SJCRH30 (cell line): ENCODE data around the gene DSTN. TPM values are rescaled to one million over a fixed set of nuclear protein-coding genes. Genes with fewer than 3 reads are reported as not detected.

Source experiments
- DNase-seq, 2 experiments: peaks; one replicate each; pipeline ENCODE4 v3.0.0-alpha.2; 2015 to 2020
- H3K27ac ChIP-seq: fragments of 250-450 bp; sonication (Bioruptor Pico); 2 replicates; pipeline ENCODE4 v1.5.1; 2020; ENCODE audit warnings: mild to moderate bottlenecking, moderate library complexity
- H3K27me3 ChIP-seq: fragments of 250-450 bp; sonication (Bioruptor Pico); 2 replicates; pipeline ENCODE4 v1.5.1; 2020; ENCODE audit warnings: mild to moderate bottlenecking, moderate library complexity
- H3K36me3 ChIP-seq: fragments of 250-450 bp; sonication (Bioruptor Pico); 2 replicates; pipeline ENCODE4 v1.5.1; 2020; ENCODE audit warnings: mild to moderate bottlenecking, moderate library complexity
- H3K4me1 ChIP-seq: fragments of 250-450 bp; sonication (Bioruptor Pico); 2 replicates; pipeline ENCODE4 v1.5.1; 2020; ENCODE audit warnings: mild to moderate bottlenecking, moderate library complexity
- H3K4me3 ChIP-seq: fragments of 250-450 bp; sonication (Bioruptor Pico); 2 replicates; pipeline ENCODE4 v1.5.1; 2020; ENCODE audit warnings: mild to moderate bottlenecking, moderate library complexity
- H3K9me3 ChIP-seq: fragments of 250-450 bp; sonication (Bioruptor Pico); replicated peaks from 2 replicates; pipeline ENCODE4 v1.5.1; 2020; ENCODE audit warnings: mild to moderate bottlenecking, moderate library complexity
- total RNA-seq: library from RNA; depleted of rRNA; stranded (reverse); fragments of >200 nt; shearing (Covaris generic); gene quantifications from 2 replicates; pipeline ENCODE4 v1.2.3, GENCODE V29; 2014

Gene DSTN
- total RNA-seq, 1 experiment from 2014 or later: 117 TPM

DNA sequence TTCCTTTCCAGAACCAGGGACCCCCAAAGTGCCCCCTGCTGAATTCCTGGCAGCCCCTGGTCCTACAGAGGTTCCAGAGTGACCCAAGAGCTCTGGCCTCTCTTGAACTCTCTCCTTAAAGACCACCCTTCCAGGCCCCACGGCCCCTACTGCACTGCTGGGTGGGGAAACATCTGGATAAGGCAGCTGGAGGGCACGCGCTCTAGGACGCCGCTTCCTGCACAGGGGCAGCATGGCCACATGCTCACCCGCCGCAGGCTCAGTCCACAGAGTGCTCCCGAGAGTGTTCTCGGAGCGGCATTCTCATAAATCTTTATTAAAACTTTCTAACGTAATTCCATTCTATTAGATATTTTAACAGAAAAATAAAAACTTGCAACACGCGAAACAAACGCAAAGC lies 75.1 kb downstream of the DSTN start:
- H3K4me3 ChIP-seq: no peak overlapping the region
- no peaks in the 10 kb centered on the region for H3K9me3 ChIP-seq
- H3K27me3 ChIP-seq: no peaks in the 10 kb centered on the region
- H3K4me1 ChIP-seq: peaks cover 17% of the 10 kb centered on the region
- no peak for DNase-seq
- peaks cover 3% of the 10 kb centered on the region for H3K36me3 ChIP-seq
- no peak overlapping the region for H3K27ac ChIP-seq

DNA sequence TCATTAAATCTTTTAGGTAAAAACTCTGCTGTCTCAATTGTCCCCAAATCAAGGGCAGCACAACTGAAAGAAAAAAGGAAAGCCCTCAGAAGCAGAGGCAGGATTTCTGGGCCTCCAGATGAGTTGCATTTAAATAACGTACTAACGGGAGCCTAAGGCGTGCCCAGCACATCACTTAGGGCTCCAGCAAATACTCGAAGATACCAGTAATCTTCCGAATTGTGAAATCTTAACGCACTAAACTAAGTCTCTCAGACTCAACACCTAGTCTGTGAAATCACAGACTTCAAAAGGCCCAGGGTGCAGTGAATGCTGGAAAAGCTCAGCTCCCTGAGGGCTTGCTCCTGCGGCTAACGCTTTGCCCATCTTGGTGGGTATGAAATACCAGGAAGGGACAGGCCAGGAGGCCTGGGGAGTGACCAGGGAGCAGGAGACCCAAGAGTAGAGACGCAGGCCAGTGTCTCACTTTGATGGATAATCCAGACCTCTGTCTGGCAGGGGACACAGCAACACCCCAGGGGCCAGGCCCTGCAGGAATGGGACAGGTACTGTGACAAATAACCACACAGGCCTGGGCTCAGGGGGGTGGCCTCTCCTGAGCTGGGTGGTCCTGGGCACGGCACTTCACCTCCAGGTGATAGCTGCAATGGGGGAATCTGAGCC lies 75.8 kb downstream of the DSTN start:
- Histone ChIP-seq H3K27ac (no peak overlapping the region), H3K36me3 (peaks cover 3% of the 10 kb centered on the region), H3K27me3 (no peaks in the 10 kb centered on the region), H3K9me3 (no peaks in the 10 kb centered on the region), H3K4me3 (no peak overlapping the region), H3K4me1 (peaks cover 17% of the 10 kb centered on the region)
- DNase-seq: no peak

DNA sequence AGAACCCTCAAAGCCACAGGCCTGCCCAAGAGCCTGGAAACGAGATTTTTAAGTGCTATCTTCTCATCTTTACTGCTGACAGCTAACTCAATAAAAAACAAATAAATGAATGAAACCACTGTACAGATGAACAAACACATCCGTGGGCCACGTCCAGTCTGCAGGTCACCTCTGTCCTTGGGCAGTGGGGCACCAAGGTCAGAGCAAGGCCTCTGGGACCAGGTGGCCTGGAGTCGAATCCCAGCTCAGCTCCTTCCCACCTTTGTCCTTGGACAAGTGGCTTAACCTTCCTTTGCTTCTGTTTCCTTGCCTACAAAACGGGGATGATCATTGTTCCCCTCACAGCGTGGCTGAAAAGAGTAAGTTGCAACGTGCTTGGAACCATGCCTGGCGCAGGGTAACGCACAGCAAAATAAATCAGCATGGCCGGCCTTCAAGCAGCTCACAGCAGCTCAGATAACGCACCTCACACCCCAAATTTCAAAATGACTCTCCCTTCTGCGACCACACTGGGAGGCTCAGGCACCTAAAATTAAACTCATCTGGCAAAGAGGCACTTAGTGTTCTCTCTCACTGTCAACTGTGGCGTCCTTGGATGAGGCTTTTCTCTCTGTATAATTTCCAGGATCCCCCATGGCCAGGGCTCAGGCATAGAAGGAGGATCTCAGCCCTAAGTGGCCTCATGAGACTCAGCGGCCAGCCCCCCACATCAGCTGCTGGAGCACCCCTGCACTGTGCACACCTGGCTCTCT lies 76.5 kb downstream of the DSTN start:
- no peak for DNase-seq
- H3K36me3 ChIP-seq: peaks cover 2% of the 10 kb centered on the region
- no peaks in the 10 kb centered on the region for H3K27me3 ChIP-seq
- H3K27ac ChIP-seq: no peak overlapping the region
- no peak overlapping the region for H3K4me3 ChIP-seq
- peaks cover 17% of the 10 kb centered on the region for H3K4me1 ChIP-seq
- no peaks in the 10 kb centered on the region for H3K9me3 ChIP-seq

DNA sequence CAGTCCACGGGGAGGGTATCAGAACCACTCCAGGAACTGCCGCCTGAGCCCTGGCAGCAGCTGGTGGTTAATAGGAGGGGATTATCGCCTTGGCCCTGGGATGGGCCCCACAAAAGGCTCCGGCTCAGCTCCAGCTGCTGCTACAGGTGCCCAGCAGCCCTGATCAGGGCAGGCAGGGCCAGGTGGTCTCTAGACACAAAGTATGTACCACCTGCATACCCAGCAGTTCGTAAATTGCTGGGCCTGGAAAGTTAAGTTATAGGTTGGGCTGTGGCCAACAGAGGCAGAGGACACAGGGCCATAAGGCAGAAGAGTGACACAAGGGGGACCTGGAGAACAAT lies 77.1 kb downstream of the DSTN start:
- H3K9me3 ChIP-seq: no peaks in the 10 kb centered on the region
- H3K4me1 ChIP-seq: peaks cover 17% of the 10 kb centered on the region
- H3K36me3 ChIP-seq: no peaks in the 10 kb centered on the region; the same call in 1 of the 2 replicates
- H3K27ac ChIP-seq: no peak overlapping the region
- no peaks in the 10 kb centered on the region for H3K27me3 ChIP-seq
- no peak overlapping the region for H3K4me3 ChIP-seq
- peak; percentile 81 to 90 for DNase-seq

DNA sequence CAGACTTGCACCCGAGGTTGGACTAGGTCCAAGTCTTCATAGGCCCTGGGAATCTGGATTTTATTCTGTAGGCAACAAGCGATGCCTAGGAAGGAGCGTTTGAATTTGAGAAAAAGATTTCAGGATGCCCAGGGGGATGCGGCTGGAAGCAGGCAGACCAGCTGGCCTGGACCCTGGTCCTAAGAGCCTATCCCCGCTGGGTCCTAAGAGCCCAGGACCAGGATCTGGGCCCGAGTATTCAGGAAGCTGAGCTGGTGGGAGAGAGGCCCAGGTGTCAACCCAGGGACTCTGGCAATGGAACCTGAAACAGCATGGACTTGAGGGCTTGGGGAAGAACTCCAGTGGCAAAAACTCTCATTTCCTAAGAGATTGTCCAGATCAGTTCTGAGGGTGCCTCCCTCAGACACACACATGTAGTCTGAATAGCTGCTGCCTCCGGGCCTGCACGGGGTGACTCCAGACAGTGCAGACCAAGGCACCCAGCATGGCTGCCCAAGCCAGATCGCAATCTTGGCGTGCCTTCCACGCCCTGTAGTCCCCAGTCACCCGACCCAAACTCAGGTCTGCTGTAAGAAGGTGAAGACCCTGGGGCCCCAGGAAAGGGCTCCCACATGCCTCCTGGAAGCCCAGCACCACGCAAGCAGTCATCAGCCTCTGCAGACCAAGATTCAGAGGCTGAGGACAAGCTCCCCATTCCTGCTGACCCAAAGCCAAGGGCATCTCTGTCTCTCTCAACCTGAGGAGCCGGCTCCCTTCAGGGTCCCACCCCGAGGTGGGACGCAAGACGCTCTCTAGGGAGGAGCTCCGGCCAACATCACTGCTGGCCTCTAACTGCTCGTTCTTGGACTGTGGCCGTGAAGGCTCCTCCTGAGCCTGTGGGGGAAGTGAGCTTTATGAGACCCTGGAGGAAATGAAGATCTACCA lies 77.8 kb downstream of the DSTN start:
- DNase-seq: no peak
- Histone ChIP-seq H3K27me3 (no peaks in the 10 kb centered on the region), H3K9me3 (no peaks in the 10 kb centered on the region), H3K36me3 (no peaks in the 10 kb centered on the region; the same call in 1 of the 2 replicates), H3K27ac (no peak overlapping the region), H3K4me1 (peaks cover 17% of the 10 kb centered on the region), H3K4me3 (no peak overlapping the region)

DNA sequence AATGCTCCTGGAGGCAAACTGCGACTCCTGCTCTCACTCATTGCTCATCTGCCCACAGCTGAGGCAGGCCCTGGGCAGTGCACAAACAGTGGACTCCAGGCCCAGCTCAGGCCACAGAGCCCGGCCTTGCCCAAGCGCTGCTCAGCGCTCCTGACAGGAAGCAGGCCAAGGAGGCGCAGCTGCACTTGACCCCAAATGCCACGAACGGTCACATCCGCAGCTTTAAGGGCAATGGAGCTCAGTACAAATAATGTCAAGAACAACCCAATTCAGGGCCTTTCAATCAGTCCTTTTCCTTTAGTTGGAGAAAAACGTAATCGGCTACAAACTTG lies 78.4 kb downstream of the DSTN start:
- Histone ChIP-seq H3K4me1 (peaks cover 17% of the 10 kb centered on the region), H3K4me3 (no peak overlapping the region)
- DNase-seq: no peak

DNA sequence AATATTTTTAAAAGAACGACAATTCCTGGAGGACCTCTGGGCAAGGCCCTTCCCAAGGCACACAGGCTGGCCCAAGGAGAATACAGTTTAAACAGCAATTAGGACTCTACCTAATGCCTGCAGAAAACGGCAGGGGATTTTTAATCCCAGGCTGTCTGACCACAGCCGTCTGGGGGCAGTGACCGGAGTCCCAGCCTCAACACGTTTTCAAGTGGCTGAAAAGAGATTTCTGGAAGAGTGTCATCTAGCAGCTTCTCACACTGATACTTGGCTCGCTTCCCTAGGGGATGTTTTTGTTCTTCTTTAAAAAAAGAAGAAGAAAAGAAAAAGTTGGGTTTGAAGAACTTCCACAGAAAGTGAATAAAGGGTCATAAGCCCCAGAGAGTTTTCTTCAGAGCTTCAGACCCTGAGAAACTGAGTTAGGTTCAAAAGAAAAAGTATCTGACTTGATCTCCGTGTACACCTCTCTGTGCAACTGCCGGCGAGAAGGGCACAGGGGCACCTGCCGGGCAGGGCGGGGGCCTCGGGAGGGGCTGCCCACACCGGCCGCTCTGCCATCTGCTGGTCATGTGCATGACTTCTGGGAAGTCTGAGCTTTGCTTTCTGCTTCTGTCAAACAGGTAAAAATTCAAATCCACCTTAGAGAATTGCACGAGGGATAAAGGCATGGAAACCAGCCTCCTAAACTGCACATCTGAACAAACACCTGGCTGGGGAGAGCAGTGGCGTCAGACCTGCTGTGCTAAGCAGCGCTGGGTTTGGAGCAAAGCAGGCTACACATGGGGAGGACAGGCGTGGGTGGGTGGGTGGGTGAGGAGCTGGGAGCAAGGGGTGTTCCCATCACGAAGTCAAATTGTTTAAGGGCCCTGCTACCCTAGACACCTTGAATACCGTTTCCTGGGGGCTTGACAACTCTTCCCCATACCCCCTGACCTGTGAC lies 79.2 kb downstream of the DSTN start:
- no peak for DNase-seq
- H3K27me3 ChIP-seq: no peaks in the 10 kb centered on the region
- H3K4me3 ChIP-seq: no peak overlapping the region
- no peaks in the 10 kb centered on the region for H3K9me3 ChIP-seq
- peaks cover 17% of the 10 kb centered on the region for H3K4me1 ChIP-seq
- H3K36me3 ChIP-seq: no peaks in the 10 kb centered on the region
- no peak overlapping the region for H3K27ac ChIP-seq

More for the DNA sequence above, 78.4 kb downstream of the DSTN start:
- Histone ChIP-seq H3K27me3 (no peaks in the 10 kb centered on the region), H3K9me3 (no peaks in the 10 kb centered on the region), H3K36me3 (no peaks in the 10 kb centered on the region), H3K27ac (no peak overlapping the region)

DNA sequence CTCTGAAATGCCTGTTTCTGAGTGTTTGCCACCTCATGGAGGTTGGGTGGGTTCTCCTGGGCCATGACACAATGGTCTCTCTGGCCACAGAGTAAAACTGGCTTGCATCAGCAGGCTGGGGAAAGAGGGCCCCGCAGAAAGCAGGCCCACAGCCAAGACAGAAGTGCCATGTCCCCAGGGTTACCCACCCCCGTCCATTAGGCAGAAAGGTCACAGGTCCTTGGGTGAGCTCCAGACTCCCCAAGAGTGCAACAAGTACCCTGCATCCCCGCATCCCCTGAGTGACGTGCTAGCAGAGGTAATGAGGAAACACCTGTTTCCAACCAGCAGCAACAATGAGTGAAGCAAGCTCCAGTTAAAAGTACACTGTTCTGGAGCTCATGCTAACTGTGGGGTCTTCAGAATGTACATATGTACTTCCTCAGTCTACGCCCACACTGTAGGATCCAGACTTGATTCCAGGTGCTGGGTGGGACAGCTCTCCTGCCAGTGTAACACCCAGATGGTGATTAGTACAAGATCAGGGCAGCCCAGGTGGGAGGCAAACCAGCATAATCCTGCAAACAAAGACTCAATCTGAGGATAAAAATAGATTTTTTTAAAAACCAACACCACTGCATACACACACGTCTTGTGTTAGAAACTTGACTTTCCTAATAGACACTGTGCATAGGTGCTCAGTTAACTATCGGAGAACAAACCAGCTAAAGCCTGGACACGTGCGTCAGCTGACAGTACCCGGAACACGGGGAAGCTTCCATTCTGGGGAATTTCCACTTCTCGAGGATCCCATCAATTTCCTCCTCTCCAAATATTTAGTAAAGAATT lies 80.6 kb downstream of the DSTN start:
- no peak overlapping the region for H3K27ac ChIP-seq
- H3K4me1 ChIP-seq: peaks cover 17% of the 10 kb centered on the region
- 0 out of 2 replicates have a peak, but pooled peaks cover 3% of the 10 kb centered on the region for H3K36me3 ChIP-seq
- H3K9me3 ChIP-seq: no peaks in the 10 kb centered on the region
- DNase-seq: no peak
- no peak overlapping the region for H3K4me3 ChIP-seq
- no peaks in the 10 kb centered on the region for H3K27me3 ChIP-seq

DNA sequence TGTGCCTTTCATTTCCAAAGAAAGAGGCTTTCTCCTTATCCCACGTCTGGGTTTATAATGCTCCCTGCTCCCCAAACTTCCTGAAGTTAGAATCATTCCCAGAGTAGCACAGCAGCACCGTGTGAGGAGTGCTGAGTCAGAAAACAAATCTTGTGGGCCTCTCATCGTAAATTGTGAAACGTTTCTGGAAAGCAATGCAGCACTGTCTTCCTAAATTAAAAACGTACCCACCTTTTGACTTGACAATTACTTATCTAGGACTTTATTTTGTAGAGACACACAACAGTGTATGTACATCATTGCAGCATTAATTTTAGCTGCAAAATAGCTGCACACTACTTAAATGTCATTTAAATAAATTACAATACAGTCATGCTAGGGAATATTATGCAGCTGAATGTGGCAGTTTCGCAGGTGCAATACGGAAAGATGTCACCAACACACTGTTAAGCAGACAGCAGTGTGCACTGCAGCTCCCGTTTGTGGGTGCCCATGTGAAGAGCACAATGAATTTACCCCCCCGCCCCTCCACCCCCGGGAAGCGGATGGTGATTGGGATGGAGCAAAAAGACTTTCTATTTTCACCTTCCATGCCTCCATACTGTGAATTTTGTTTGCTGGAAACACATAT lies 81.4 kb downstream of the DSTN start:
- Histone ChIP-seq H3K27me3 (no peaks in the 10 kb centered on the region), H3K9me3 (no peaks in the 10 kb centered on the region), H3K4me3 (no peak overlapping the region), H3K4me1 (peaks cover 13% of the 10 kb centered on the region), H3K27ac (no peak overlapping the region), H3K36me3 (peaks cover 3% of the 10 kb centered on the region; the same call in 1 of the 2 replicates)
- no peak for DNase-seq

DNA sequence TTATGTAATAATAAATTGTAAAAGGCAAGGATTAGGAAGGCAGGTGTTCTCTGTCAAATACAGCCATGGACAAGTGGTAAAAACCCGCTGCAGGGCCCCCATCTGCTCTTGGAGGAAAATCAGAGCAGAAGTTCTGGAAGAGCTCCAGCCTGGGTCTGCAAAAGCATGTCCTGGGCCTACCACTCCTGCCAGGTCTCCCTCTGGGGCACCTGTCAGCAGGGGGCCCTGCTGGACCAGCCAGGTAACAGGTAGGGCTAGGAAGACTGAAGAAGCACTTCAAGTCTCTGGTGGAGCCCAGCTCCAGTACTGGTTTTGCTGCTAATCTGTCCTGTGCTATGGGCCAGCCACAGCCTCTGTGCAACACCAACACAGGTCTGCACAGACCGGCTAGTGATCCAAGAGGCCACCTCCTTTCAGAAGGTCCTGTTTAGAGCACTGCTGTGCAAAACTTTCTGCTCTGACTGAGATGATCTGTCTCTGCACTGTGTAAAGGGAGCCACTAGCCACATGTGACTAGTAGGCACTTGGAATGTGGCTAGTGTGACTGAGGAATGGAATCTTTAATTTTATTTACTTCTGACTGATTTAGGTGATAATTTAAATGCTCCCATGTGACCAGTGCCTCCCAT lies 82.0 kb downstream of the DSTN start:
- peaks cover 8% of the 10 kb centered on the region for H3K36me3 ChIP-seq
- H3K9me3 ChIP-seq: no peaks in the 10 kb centered on the region
- DNase-seq: no peak
- no peak overlapping the region for H3K27ac ChIP-seq
- H3K4me3 ChIP-seq: no peak overlapping the region
- H3K4me1 ChIP-seq: peaks cover 7% of the 10 kb centered on the region
- H3K27me3 ChIP-seq: no peaks in the 10 kb centered on the region

DNA sequence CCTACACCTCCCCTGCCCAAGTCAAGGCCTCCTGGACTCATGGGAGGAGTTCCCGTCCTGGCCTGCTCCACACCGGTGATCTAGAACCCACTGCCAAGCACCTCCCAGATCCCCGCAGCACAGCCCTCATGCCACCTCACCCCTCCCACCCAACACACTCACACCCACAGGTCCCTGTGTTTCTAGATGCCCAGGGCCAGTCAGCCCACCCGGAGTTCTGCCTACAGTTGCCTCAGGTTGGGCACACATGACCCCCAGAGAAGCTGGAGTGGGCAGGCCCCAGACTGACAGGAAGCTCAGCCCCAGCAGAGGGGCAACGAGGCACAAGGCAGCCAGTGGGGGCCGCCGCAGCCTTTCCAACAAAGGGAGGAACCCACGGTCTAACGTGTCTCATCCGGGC lies 82.5 kb downstream of the DSTN start:
- no peaks in the 10 kb centered on the region for H3K9me3 ChIP-seq
- H3K4me1 ChIP-seq: peaks cover 2% of the 10 kb centered on the region
- no peak for DNase-seq
- H3K4me3 ChIP-seq: no peak overlapping the region
- peaks cover 10% of the 10 kb centered on the region for H3K36me3 ChIP-seq
- H3K27ac ChIP-seq: no peak overlapping the region
- no peaks in the 10 kb centered on the region for H3K27me3 ChIP-seq

DNA sequence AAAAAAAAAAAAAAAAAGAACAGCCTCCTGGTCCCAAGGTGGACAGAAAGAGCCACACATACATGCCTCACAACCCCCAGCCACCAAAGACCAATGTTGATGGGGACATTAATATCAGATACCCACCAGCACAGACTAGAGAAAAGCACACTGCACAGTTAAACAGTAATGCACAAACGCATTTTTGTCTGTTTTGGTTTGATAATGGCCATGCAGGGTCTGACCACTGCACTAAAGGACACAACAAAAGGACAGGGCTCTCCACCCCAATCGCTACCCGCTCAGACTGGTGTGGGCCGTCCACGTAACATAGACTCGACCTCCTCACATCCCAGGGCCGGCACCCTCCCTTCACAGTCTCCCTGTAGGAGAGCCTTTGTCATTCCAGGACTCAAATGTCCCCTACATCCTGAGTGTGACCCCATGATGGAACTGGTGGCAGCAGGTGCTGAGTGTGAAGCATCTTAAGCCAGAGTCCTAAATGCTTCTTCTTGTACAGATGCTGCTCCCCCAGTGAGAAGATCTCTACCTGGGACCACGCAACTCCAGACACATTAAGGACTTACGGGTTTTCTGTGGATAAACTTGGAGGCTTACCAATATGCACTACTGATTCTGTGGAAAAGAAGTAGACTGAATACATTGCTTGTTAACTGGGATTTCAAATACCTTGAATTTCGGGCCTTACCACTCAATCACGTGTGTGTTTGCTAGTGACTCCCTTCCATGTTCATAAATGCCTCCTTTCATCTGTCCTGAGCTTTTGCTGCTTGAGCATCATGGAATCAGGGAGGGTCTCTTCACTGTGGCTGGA lies 84.2 kb downstream of the DSTN start:
- Histone ChIP-seq H3K27ac (no peak overlapping the region), H3K4me1 (no peaks in the 10 kb centered on the region), H3K4me3 (no peak overlapping the region), H3K9me3 (peaks cover 4% of the 10 kb centered on the region; the same call in 1 of the 2 replicates), H3K27me3 (no peaks in the 10 kb centered on the region), H3K36me3 (peaks cover 23% of the 10 kb centered on the region)
- DNase-seq: no peak
